HepG2 (cell line): Measurements from ENCODE around the gene KAZALD1. TPM values are rescaled to one million over a fixed set of nuclear protein-coding genes. Genes with fewer than 3 reads are reported as not detected.

ENCODE experiments used
- CHCHD3 ChIP-seq: sonication (generic); formaldehyde crosslinking; IDR thresholded peaks from 2 replicates; pipeline ENCODE4 v1.8.0; 2022; ENCODE audit warnings: mild to moderate bottlenecking, missing genetic modification reagents, moderate library complexity
- FOSL1 ChIP-seq: sonication (generic); formaldehyde crosslinking; IDR thresholded peaks from 2 replicates; pipeline ENCODE4 v1.9.0; 2021; ENCODE audit warnings: missing genetic modification reagents, borderline replicate concordance
- HNF4A ChIP-seq: sonication (generic); formaldehyde crosslinking; IDR thresholded peaks from 2 replicates; pipeline ENCODE4 v1.4.0; 2020; ENCODE audit warnings: missing genetic modification reagents
- KDM4B ChIP-seq: sonication (generic); formaldehyde crosslinking; IDR thresholded peaks from 2 replicates; pipeline ENCODE4 v1.4.0; 2020; ENCODE audit warnings: missing genetic modification reagents
- KDM6A ChIP-seq: IDR thresholded peaks from 2 replicates; pipeline ENCODE4 v1.6.1; 2016; ENCODE audit warnings: low read depth
- PHF20 ChIP-seq: sonication (generic); formaldehyde crosslinking; IDR thresholded peaks from 2 replicates; pipeline ENCODE4 v1.5.0; 2020; ENCODE audit warnings: mild to moderate bottlenecking, missing genetic modification reagents
- RFXAP ChIP-seq: sonication (generic); formaldehyde crosslinking; IDR thresholded peaks from 2 replicates; pipeline ENCODE4 v1.4.0; 2020; ENCODE audit warnings: missing genetic modification reagents, borderline replicate concordance
- SP1 ChIP-seq, 2 experiments: fragments of 450-650 bp in 1 of 2; sonication (generic) in 1 of 2; formaldehyde crosslinking in 1 of 2; IDR thresholded peaks; 2 replicates each; pipeline versions ENCODE4 v1.4.0 to v1.6.1; 2016 to 2020; ENCODE audit warnings: missing genetic modification reagents in 1 of 2
- TARDBP ChIP-seq: sonication (generic); formaldehyde crosslinking; IDR thresholded peaks from 2 replicates; pipeline ENCODE4 v1.8.0; 2022; ENCODE audit warnings: mild to moderate bottlenecking, missing genetic modification reagents
- ZNF557 ChIP-seq: sonication (generic); formaldehyde crosslinking; IDR thresholded peaks from 2 replicates; pipeline ENCODE4 v1.4.0; 2020; ENCODE audit warnings: missing genetic modification reagents
- ZNF569 ChIP-seq: sonication (generic); formaldehyde crosslinking; IDR thresholded peaks from 2 replicates; pipeline ENCODE4 v1.5.0; 2020; ENCODE audit warnings: mild to moderate bottlenecking, missing genetic modification reagents, moderate library complexity, borderline replicate concordance
- ZNF629 ChIP-seq: sonication (generic); formaldehyde crosslinking; conservative IDR thresholded peaks from 2 replicates; pipeline ENCODE4 v1.5.0; 2020; ENCODE audit warnings: missing genetic modification reagents
- polyA plus RNA-seq, 8 experiments: library from polyadenylated mRNA; depleted of rRNA in 3 of 8; stranded (reverse) in 7 of 8; unstranded in 1 of 8; fragments of >200 nt; fragmentation: Illumina TruSeq in 4 of 8; extraction: Trizol in 4 of 8; gene quantifications; 2 replicates each; pipeline versions ENCODE4 v1.2.1 to v1.2.3, GENCODE V29; 2011 to 2016; ENCODE audit warnings: low read depth in 4 of 8, missing spikeins in 1 of 8, mixed read lengths in 1 of 8; ENCODE audit not compliant: insufficient read depth in 1 of 8
- total RNA-seq, 5 experiments: library from RNA; depleted of rRNA; stranded (reverse); fragments of >200 nt; fragmentation: Illumina TruSeq; extraction: Trizol; gene quantifications; 2 replicates each; pipeline ENCODE4 v1.2.3, GENCODE V29; 2016; ENCODE audit warnings: low read depth in 1 of 5
- TF ChIP-seq, protein P1 (sequence below): sonication (generic); formaldehyde crosslinking; IDR thresholded peaks from 2 replicates; pipeline ENCODE4 v1.4.0; 2020; ENCODE audit warnings: missing genetic modification reagents, borderline replicate concordance
- TF ChIP-seq, protein P2 (sequence below): sonication (generic); formaldehyde crosslinking; IDR thresholded peaks from one replicate; pipeline ENCODE4 v1.5.1; 2020; ENCODE audit warnings: mild to moderate bottlenecking, missing genetic modification reagents; ENCODE audit errors: not compliant biosample characterization
- TF ChIP-seq, protein P3 (sequence below): IDR thresholded peaks from 2 replicates; pipeline ENCODE4 v1.6.1; 2016; ENCODE audit warnings: missing compliant biosample characterization, missing genetic modification reagents, borderline replicate concordance
- TF ChIP-seq, protein P4 (sequence below): sonication (generic); formaldehyde crosslinking; IDR thresholded peaks from 2 replicates; pipeline ENCODE4 v1.4.0; 2020; ENCODE audit warnings: missing genetic modification reagents, low read depth, mild to moderate bottlenecking, borderline replicate concordance

Gene KAZALD1
- total and polyA plus RNA-seq, 2 of the 13 experiments (the other 11 are each of a cell fraction or from before 2014, with no cell fraction given), result 16.7 to 27.7 TPM

DNA sequence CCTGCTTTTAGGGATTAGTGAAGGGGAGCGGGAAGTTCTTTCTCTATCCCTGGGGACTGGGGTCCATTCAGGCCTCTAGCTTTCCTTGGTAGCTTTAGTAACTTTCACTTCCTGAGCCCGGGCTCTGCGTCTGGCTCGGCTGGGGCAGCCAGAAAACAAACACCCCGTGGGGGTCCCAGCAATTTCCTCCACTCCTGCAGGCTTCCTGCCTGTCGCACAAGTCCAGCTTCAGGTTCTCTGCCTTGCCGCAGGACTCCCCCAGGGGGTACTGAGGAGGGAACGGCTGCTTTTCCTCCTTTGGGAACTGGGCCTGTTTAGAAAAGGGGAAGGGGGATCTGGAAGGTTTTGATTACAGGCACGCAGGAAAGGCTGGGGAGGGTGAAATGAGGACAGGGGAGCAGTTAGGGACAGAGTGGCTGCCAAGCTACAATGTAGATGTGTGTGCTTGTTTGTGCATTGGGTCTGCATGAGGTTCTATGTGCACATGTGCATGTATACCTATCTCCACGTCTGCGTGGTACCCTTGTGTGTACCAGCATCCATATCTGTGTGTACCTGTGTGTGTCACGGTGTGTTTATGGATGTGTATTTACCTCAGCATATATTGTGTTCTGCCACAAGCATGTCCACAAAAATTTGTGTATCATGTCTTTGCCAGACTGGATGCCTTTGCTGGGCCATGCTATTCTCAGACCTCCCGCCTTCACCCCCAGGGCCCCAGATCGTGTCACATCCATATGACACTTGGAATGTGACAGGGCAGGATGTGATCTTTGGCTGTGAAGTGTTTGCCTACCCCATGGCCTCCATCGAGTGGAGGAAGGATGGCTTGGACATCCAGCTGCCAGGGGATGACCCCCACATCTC, 2.0 kb downstream of the KAZALD1 start (continued):
- TF ChIP-seq PHF20 (CRISPR knock-in tag), result no peak
- TF ChIP-seq HNF4A (CRISPR knock-in tag), result 0 out of 2 replicates have a peak, but pooled peaks have one; percentile 7
- TF ChIP-seq FOSL1 (CRISPR knock-in tag), result no peak
- no peak for TF ChIP-seq ZNF569 (CRISPR knock-in tag)
- TF ChIP-seq, protein P1, sequence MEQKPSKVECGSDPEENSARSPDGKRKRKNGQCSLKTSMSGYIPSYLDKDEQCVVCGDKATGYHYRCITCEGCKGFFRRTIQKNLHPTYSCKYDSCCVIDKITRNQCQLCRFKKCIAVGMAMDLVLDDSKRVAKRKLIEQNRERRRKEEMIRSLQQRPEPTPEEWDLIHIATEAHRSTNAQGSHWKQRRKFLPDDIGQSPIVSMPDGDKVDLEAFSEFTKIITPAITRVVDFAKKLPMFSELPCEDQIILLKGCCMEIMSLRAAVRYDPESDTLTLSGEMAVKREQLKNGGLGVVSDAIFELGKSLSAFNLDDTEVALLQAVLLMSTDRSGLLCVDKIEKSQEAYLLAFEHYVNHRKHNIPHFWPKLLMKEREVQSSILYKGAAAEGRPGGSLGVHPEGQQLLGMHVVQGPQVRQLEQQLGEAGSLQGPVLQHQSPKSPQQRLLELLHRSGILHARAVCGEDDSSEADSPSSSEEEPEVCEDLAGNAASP, result peak; percentile 44; the same call in 1 of the 2 replicates
- TF ChIP-seq KDM4B (CRISPR knock-in tag), result no peak
- no peak for TF ChIP-seq CHCHD3
- TF ChIP-seq, protein P2, sequence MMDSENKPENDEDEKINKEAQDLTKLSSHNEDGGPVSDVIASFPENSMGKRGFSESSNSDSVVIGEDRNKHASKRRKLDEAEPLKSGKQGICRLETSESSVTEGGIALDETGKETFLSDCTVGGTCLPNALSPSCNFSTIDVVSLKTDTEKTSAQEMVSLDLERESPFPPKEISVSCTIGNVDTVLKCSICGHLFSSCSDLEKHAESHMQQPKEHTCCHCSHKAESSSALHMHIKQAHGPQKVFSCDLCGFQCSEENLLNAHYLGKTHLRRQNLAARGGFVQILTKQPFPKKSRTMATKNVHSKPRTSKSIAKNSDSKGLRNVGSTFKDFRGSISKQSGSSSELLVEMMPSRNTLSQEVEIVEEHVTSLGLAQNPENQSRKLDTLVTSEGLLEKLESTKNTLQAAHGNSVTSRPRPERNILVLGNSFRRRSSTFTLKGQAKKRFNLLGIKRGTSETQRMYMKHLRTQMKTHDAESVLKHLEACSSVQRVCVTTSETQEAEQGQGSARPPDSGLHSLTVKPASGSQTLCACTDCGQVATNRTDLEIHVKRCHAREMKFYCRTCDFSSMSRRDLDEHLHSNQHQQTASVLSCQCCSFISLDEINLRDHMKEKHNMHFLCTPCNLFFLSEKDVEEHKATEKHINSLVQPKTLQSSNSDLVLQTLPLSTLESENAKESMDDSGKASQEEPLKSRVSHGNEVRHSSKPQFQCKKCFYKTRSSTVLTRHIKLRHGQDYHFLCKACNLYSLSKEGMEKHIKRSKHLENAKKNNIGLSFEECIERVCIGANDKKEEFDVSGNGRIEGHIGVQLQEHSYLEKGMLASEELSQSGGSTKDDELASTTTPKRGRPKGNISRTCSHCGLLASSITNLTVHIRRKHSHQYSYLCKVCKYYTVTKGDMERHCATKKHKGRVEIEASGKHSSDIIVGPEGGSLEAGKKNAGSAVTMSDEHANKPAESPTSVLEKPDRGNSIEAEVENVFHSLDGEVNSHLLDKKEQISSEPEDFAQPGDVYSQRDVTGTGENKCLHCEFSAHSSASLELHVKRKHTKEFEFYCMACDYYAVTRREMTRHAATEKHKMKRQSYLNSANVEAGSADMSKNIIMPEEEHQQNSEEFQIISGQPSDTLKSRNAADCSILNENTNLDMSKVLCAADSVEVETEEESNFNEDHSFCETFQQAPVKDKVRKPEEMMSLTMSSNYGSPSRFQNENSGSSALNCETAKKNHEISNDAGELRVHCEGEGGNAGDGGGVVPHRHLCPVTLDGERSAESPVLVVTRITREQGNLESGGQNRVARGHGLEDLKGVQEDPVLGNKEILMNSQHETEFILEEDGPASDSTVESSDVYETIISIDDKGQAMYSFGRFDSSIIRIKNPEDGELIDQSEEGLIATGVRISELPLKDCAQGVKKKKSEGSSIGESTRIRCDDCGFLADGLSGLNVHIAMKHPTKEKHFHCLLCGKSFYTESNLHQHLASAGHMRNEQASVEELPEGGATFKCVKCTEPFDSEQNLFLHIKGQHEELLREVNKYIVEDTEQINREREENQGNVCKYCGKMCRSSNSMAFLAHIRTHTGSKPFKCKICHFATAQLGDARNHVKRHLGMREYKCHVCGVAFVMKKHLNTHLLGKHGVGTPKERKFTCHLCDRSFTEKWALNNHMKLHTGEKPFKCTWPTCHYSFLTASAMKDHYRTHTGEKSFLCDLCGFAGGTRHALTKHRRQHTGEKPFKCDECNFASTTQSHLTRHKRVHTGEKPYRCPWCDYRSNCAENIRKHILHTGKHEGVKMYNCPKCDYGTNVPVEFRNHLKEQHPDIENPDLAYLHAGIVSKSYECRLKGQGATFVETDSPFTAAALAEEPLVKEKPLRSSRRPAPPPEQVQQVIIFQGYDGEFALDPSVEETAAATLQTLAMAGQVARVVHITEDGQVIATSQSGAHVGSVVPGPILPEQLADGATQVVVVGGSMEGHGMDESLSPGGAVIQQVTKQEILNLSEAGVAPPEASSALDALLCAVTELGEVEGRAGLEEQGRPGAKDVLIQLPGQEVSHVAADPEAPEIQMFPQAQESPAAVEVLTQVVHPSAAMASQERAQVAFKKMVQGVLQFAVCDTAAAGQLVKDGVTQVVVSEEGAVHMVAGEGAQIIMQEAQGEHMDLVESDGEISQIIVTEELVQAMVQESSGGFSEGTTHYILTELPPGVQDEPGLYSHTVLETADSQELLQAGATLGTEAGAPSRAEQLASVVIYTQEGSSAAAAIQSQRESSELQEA (CRISPR knock-in tag), result no peak
- TF ChIP-seq RFXAP, result 0 out of 2 replicates have a peak, but pooled peaks have one; percentile 1
- TF ChIP-seq TARDBP (CRISPR knock-in tag), result no peak
- TF ChIP-seq KDM6A (CRISPR knock-in tag), result 0 out of 2 replicates have a peak, but pooled peaks have one; percentile 31
- no peak for TF ChIP-seq SP1 (IDR thresholded peaks at IDR 0.05)
- TF ChIP-seq SP1 (CRISPR knock-in tag; IDR thresholded peaks at IDR 0.05), result no peak
- TF ChIP-seq, protein P3, sequence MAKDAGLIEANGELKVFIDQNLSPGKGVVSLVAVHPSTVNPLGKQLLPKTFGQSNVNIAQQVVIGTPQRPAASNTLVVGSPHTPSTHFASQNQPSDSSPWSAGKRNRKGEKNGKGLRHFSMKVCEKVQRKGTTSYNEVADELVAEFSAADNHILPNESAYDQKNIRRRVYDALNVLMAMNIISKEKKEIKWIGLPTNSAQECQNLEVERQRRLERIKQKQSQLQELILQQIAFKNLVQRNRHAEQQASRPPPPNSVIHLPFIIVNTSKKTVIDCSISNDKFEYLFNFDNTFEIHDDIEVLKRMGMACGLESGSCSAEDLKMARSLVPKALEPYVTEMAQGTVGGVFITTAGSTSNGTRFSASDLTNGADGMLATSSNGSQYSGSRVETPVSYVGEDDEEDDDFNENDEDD (CRISPR knock-in tag), result peak; percentile 36; the same call in 1 of the 2 replicates
- TF ChIP-seq ZNF629 (CRISPR knock-in tag), result no peak
- no peak for TF ChIP-seq ZNF557
- TF ChIP-seq, protein P4, sequence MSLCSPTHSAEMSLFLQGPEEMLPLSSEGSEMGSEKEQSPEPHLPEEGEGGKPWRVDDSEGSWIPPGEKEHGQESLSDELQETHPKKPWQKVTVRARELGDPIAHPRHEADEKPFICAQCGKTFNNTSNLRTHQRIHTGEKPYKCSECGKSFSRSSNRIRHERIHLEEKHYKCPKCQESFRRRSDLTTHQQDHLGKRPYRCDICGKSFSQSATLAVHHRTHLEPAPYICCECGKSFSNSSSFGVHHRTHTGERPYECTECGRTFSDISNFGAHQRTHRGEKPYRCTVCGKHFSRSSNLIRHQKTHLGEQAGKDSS, result no peak
